Vein endothelial cell (primary cell): ENCODE measurements around the gene RTRAF. TPM values are rescaled to one million over a fixed set of nuclear protein-coding genes. Genes with fewer than 3 reads are reported as not detected.

ENCODE experiments used
- total RNA-seq: library from RNA; depleted of rRNA; stranded (reverse); fragments of >200 nt; gene quantifications from 2 replicates; pipeline ENCODE4 v1.2.3, GENCODE V29; 2012

Gene RTRAF
- 83.3 and 105 TPM in 2 replicates for total RNA-seq

GRCh38 chr14:51989293-51990234, at the start of gene RTRAF:
RTRAF (plus strand) TSS chr14:51989546; CDS start chr14:51989640, 94 bp downstream.

Other genes starting within 250 kb of the RTRAF start
- 8.2 and 18.2 TPM in 2 replicates for gene GNG2, start 128.9 kb upstream of the RTRAF start, total RNA-seq
- gene NID2, start 79.5 kb downstream of the RTRAF start, total RNA-seq = 31.7 and 156 TPM in 2 replicates